ENCODE results near the gene INMT. TPM values are rescaled to one million over a fixed set of nuclear protein-coding genes. Genes with fewer than 3 reads are reported as not detected.

INMT gene
- total RNA-seq, 2 experiments from 2014 or later: 0.32 TPM; not detected in 1

GRCh38 chr7:30790356-30790755, 38.4 kb downstream of the INMT start:
- no peak for DNase-seq (ENCODE audit: low spot score)
- no peaks in the 10 kb centered on the region for H3K36me3 ChIP-seq (ENCODE audit: insufficient read depth, low read length)
- H3K4me2 ChIP-seq (ENCODE audit: low read length): no peak overlapping the region
- H3K4me3 ChIP-seq (ENCODE audit: low read depth, low read length, poor library complexity, severe bottlenecking): no peak overlapping the region
- intact Hi-C loops (cut with micrococcal nuclease; ENCODE audit: unreplicated experiment): no loop called here
- BruUV-seq (replicated peaks): no TSS peak
- H2AFZ ChIP-seq (ENCODE audit: low read length): no peak overlapping the region
- ChIA-PET CTCF (ENCODE audit: unreplicated experiment) (no interaction called here), POLR2A (interaction anchor here (0.8 kb wide), 1 partner anchor 22 kb away, joined by 3 read pairs; no protein-coding TSS in a partner anchor)
- no peak overlapping the region for H3K27ac ChIP-seq (ENCODE audit: low read depth, low read length, poor library complexity, severe bottlenecking)
- no peaks in the 10 kb centered on the region for H3K4me1 ChIP-seq (ENCODE audit: insufficient read depth, low read length, poor library complexity, severe bottlenecking)
- no peaks in the 10 kb centered on the region for H3K9me3 ChIP-seq (ENCODE audit: low read length)
- no peak for TF ChIP-seq CTCF (conservative IDR thresholded peaks at IDR 0.05; ENCODE audit: low read length)
- TF ChIP-seq EZH2phosphoT487 (IDR thresholded peaks at IDR 0.05; ENCODE audit: borderline replicate concordance, low read depth, low read length): no peak
- H3K79me2 ChIP-seq (ENCODE audit: insufficient read depth, low read depth, low read length): no peaks in the 10 kb centered on the region
- no peaks in the 10 kb centered on the region for H3K9me2 ChIP-seq (ENCODE audit: insufficient read depth, low read length)
- no peaks in the 10 kb centered on the region for H4K20me1 ChIP-seq (ENCODE audit: insufficient read depth, low read length)

GRCh38 chr7:30791114-30791513, 39.2 kb downstream of the INMT start:
- Histone ChIP-seq H2AFZ (ENCODE audit: low read length) (no peak overlapping the region), H3K4me1 (ENCODE audit: insufficient read depth, low read length, poor library complexity, severe bottlenecking) (peaks cover 6% of the 10 kb centered on the region), H3K4me2 (ENCODE audit: low read length) (no peak overlapping the region), H3K36me3 (ENCODE audit: insufficient read depth, low read length) (no peaks in the 10 kb centered on the region), H3K27ac (ENCODE audit: low read depth, low read length, poor library complexity, severe bottlenecking) (no peak overlapping the region), H3K9me2 (ENCODE audit: insufficient read depth, low read length) (no peaks in the 10 kb centered on the region), H3K79me2 (ENCODE audit: insufficient read depth, low read depth, low read length) (no peaks in the 10 kb centered on the region), H3K4me3 (ENCODE audit: low read depth, low read length, poor library complexity, severe bottlenecking) (no peak overlapping the region), H3K9me3 (ENCODE audit: low read length) (no peaks in the 10 kb centered on the region), H4K20me1 (ENCODE audit: insufficient read depth, low read length) (no peaks in the 10 kb centered on the region)
- DNase-seq (ENCODE audit: low spot score): no peak
- TF ChIP-seq CTCF (conservative IDR thresholded peaks at IDR 0.05; ENCODE audit: low read length): no peak
- no peak for TF ChIP-seq EZH2phosphoT487 (IDR thresholded peaks at IDR 0.05; ENCODE audit: borderline replicate concordance, low read depth, low read length)
- POLR2A ChIA-PET: interaction anchor here (0.8 to 1.1 kb wide), 2 partner anchors 23 kb away, joined by 3 to 4 read pairs; no protein-coding TSS in a partner anchor
- CTCF ChIA-PET (ENCODE audit: unreplicated experiment): interaction anchor here (0.9 kb wide), 1 partner anchor 343 kb away, joined by 3 read pairs; no protein-coding TSS in a partner anchor
- intact Hi-C loops (cut with micrococcal nuclease; ENCODE audit: unreplicated experiment): no loop called here
- BruUV-seq (replicated peaks): no TSS peak

- no peak overlapping the region for H3K4me3 ChIP-seq (ENCODE audit: low read depth, low read length, poor library complexity, severe bottlenecking)
- no peak overlapping the region for H3K27ac ChIP-seq (ENCODE audit: low read depth, low read length, poor library complexity, severe bottlenecking)
- H3K4me2 ChIP-seq (ENCODE audit: low read length): no peak overlapping the region
- DNase-seq (ENCODE audit: low spot score): no peak
- POLR2A ChIA-PET: interaction anchor here (1.3 kb wide), 1 partner anchor 8 kb away, joined by 6 read pairs; no protein-coding TSS in a partner anchor
- H4K20me1 ChIP-seq (ENCODE audit: insufficient read depth, low read length): no peaks in the 10 kb centered on the region
- BruUV-seq (replicated peaks): no TSS peak
- no peaks in the 10 kb centered on the region for H3K9me3 ChIP-seq (ENCODE audit: low read length)
- no peaks in the 10 kb centered on the region for H3K79me2 ChIP-seq (ENCODE audit: insufficient read depth, low read depth, low read length)
- H3K36me3 ChIP-seq (ENCODE audit: insufficient read depth, low read length): no peaks in the 10 kb centered on the region
- TF ChIP-seq CTCF (conservative IDR thresholded peaks at IDR 0.05; ENCODE audit: low read length) (no peak), EZH2phosphoT487 (IDR thresholded peaks at IDR 0.05; ENCODE audit: borderline replicate concordance, low read depth, low read length) (no peak)
- no peaks in the 10 kb centered on the region for H3K9me2 ChIP-seq (ENCODE audit: insufficient read depth, low read length)
- CTCF ChIA-PET (ENCODE audit: unreplicated experiment): interaction anchor here (1.2 kb wide), 1 partner anchor 15 kb away, joined by 3 read pairs; no protein-coding TSS in a partner anchor
- peaks cover 46% of the 10 kb centered on the region for H3K4me1 ChIP-seq (ENCODE audit: insufficient read depth, low read length, poor library complexity, severe bottlenecking)
- intact Hi-C loops (cut with micrococcal nuclease; ENCODE audit: unreplicated experiment): no loop called here
- no peak overlapping the region for H2AFZ ChIP-seq (ENCODE audit: low read length)
Observed at GRCh38 chr7:30795161-30795948, 43.4 kb downstream of the INMT start.
